Upper lobe of right lung (tissue), 1 donor: ENCODE measurements around the gene PEAK1. TPM values are rescaled to one million over a fixed set of nuclear protein-coding genes. Genes with fewer than 3 reads are reported as not detected.

ENCODE experiments used
- ATAC-seq: fragments of 200-7000 bp; cut with Tn5 transposase; one replicate; pipeline ENCODE4 v1.9.1; 2020; ENCODE audit warnings: mild to moderate bottlenecking, moderate library complexity
- DNase-seq: peaks from one replicate; pipeline ENCODE4 v3.0.0-alpha.2; 2020
- H3K27ac ChIP-seq: fragments of 200-600 bp; one replicate; pipeline ENCODE4 v1.8.0; 2022
- H3K27me3 ChIP-seq: fragments of 200-600 bp; one replicate; pipeline ENCODE4 v1.8.0; 2022; ENCODE audit warnings: mild to moderate bottlenecking
- H3K36me3 ChIP-seq: fragments of 200-600 bp; one replicate; pipeline ENCODE4 v1.8.0; 2022
- H3K4me1 ChIP-seq: fragments of 200-600 bp; one replicate; pipeline ENCODE4 v1.8.0; 2022
- H3K4me3 ChIP-seq: fragments of 200-600 bp; one replicate; pipeline ENCODE4 v1.8.0; 2022; ENCODE audit warnings: mild to moderate bottlenecking
- H3K9me3 ChIP-seq: fragments of 200-600 bp; one replicate; pipeline ENCODE4 v1.8.0; 2022
- intact Hi-C: fragments of 100-400 bp; cut with DNase I; formaldehyde crosslinking; loops from one replicate; pipeline ENCODE4 v1.11.0; 2022
- total RNA-seq: library from RNA; stranded (reverse); fragmentation: NEBNext Ultra II Directional; extraction: Animal tissue kit (Norgen Biotek cat#: 25700); gene quantifications from one replicate; pipeline ENCODE4 v1.2.1, GENCODE V29; 2021
- TF ChIP-seq, protein P1 (sequence below): fragments of 200-600 bp; IDR thresholded peaks from one replicate; pipeline ENCODE4 v1.8.0; 2022; ENCODE audit warnings: antibody characterized with exemption
- donor health status: DM: no; HTN: yes; CAD: no; lungs with severe emphysema.

Gene PEAK1
- total RNA-seq, 1 donor from 2014 or later = 139 TPM

GRCh38 chr15:77119446-77119845 lies 300.5 kb downstream of the PEAK1 start:
- no peak overlapping the region for H3K27ac ChIP-seq
- TF ChIP-seq, protein P1, sequence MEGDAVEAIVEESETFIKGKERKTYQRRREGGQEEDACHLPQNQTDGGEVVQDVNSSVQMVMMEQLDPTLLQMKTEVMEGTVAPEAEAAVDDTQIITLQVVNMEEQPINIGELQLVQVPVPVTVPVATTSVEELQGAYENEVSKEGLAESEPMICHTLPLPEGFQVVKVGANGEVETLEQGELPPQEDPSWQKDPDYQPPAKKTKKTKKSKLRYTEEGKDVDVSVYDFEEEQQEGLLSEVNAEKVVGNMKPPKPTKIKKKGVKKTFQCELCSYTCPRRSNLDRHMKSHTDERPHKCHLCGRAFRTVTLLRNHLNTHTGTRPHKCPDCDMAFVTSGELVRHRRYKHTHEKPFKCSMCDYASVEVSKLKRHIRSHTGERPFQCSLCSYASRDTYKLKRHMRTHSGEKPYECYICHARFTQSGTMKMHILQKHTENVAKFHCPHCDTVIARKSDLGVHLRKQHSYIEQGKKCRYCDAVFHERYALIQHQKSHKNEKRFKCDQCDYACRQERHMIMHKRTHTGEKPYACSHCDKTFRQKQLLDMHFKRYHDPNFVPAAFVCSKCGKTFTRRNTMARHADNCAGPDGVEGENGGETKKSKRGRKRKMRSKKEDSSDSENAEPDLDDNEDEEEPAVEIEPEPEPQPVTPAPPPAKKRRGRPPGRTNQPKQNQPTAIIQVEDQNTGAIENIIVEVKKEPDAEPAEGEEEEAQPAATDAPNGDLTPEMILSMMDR = no peak
- no peak for DNase-seq
- ATAC-seq = no peak
- no peaks in the 10 kb centered on the region for H3K36me3 ChIP-seq
- no peaks in the 10 kb centered on the region for H3K9me3 ChIP-seq
- no peak overlapping the region for H3K4me3 ChIP-seq
- no peaks in the 10 kb centered on the region for H3K27me3 ChIP-seq
- intact Hi-C loops = no loop called here
- H3K4me1 ChIP-seq = peaks cover 10% of the 10 kb centered on the region

DNA sequence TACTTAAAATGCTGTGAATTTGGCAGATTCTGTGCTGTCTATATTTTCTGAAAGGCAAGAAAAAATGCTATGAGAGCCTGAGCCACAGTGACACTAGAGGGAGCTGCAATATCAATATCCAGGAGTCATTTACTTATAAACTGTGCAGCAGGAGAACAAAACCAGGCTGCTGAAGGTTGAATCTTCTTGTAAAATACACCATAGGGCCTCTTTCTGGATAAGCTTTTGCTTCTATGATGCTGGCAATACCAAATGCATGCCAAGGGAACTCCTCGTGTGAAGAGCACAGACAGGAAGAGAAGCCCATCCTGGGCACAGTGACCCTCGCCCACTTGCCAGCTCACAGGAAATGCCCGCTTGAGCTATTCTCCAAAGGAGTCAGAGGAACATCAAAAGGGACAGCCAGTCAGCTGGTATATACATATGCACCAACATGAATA lies 301.0 kb downstream of the PEAK1 start:
- Histone ChIP-seq H3K4me1 (peaks cover 10% of the 10 kb centered on the region), H3K27me3 (no peaks in the 10 kb centered on the region), H3K9me3 (no peaks in the 10 kb centered on the region), H3K4me3 (no peak overlapping the region), H3K36me3 (no peaks in the 10 kb centered on the region), H3K27ac (no peak overlapping the region)
- intact Hi-C loops = no loop called here
- ATAC-seq = peak; percentile 80
- TF ChIP-seq, protein P1 = peak; percentile 74
- no peak for DNase-seq

DNA sequence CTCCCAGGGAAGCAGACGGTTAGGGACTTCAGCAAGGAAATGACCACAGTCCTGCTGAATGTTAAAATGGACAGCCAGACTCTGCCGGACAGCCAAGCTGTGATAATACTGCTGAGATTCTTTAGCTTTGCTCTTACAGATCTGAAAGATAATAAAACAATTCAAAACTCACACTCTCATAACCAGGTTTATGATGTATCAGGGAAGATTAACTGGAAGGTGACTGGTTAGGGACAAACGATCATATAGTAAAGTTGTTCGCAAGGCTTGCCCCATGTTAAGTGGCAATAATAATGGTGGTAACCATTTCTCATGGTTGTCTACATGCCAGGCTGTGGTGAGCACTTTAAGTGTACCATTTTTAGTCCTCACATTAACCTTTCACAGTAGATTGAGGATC lies 304.7 kb downstream of the PEAK1 start:
- no peak for DNase-seq
- TF ChIP-seq, protein P1 = no peak
- peaks cover 13% of the 10 kb centered on the region for H3K36me3 ChIP-seq
- no peak overlapping the region for H3K4me3 ChIP-seq
- no peaks in the 10 kb centered on the region for H3K27me3 ChIP-seq
- peaks cover 3% of the 10 kb centered on the region for H3K4me1 ChIP-seq
- no peaks in the 10 kb centered on the region for H3K9me3 ChIP-seq
- no peak for ATAC-seq
- H3K27ac ChIP-seq = no peak overlapping the region
- intact Hi-C loops = no loop called here

GRCh38 chr15:77112838-77113504 lies 306.9 kb downstream of the PEAK1 start:
- H3K27me3 ChIP-seq = no peaks in the 10 kb centered on the region
- peaks cover 13% of the 10 kb centered on the region for H3K36me3 ChIP-seq
- TF ChIP-seq, protein P1 = no peak
- H3K4me1 ChIP-seq = peaks cover 2% of the 10 kb centered on the region
- ATAC-seq (peak; percentile 40), DNase-seq (no peak)
- intact Hi-C loops = no loop called here
- no peak overlapping the region for H3K4me3 ChIP-seq
- H3K27ac ChIP-seq = no peak overlapping the region
- H3K9me3 ChIP-seq = no peaks in the 10 kb centered on the region

- Histone ChIP-seq H3K27ac (no peak overlapping the region), H3K9me3 (no peaks in the 10 kb centered on the region), H3K27me3 (no peaks in the 10 kb centered on the region), H3K36me3 (peaks cover 13% of the 10 kb centered on the region), H3K4me1 (peaks cover 7% of the 10 kb centered on the region), H3K4me3 (no peak overlapping the region)
- ATAC-seq = no peak
- intact Hi-C loops = no loop called here
- TF ChIP-seq, protein P1 = no peak
- no peak for DNase-seq
Observed at GRCh38 chr15:77111789-77112188, 308.1 kb downstream of the PEAK1 start.
